Left colon (tissue), 2 donors: ENCODE results near the gene PHLDB2. TPM values are rescaled to one million over a fixed set of nuclear protein-coding genes. Genes with fewer than 3 reads are reported as not detected.

Experiments used
- ATAC-seq: fragments of 200-7000 bp; cut with Tn5 transposase; one replicate; pipeline ENCODE4 v1.9.1; 2020; ENCODE audit warnings: mild to moderate bottlenecking, moderate library complexity
- DNase-seq, 2 donors: peaks; one replicate each; pipeline ENCODE4 v3.0.0-alpha.2; 2020
- intact Hi-C, 2 donors: fragments of 100-400 bp; cut with DNase I in 1 of 2; cut with micrococcal nuclease in 1 of 2; formaldehyde crosslinking; loops; one replicate each; pipeline versions ENCODE4 v1.11.2 to v1.14.0; 2022; cut with DNase I, micrococcal nuclease
- total RNA-seq, 2 donors: library from RNA; stranded (reverse); fragmentation: NEBNext Ultra II Directional; extraction: Animal tissue kit (Norgen Biotek cat#: 25700); gene quantifications; one replicate each; pipeline ENCODE4 v1.2.1, GENCODE V29; 2021
- donor health status: DM: no; HTN: no; CAD: no.
- donor health status: DM: yes; HTN: yes; CAD: no.

Gene PHLDB2
- total RNA-seq, 2 donors from 2014 or later: 8.3 to 28.7 TPM

GRCh38 chr3:111846717-111847116 lies 12.3 kb upstream of the PHLDB2 start:
- intact Hi-C loops: no loop called here
- ATAC-seq (no peak), DNase-seq (no peak)

GRCh38 chr3:111848283-111848682 lies 10.8 kb upstream of the PHLDB2 start:
- intact Hi-C loops: no loop called here
- DNase-seq: no peak
- ATAC-seq: no peak

GRCh38 chr3:111848778-111849177 lies 10.3 kb upstream of the PHLDB2 start:
- intact Hi-C loops: no loop called here
- peak; percentile 58 for ATAC-seq
- DNase-seq: no peak

- DNase-seq: no peak
- intact Hi-C loops: no loop called here
Measured at GRCh38 chr3:111850537-111850936, 8.5 kb upstream of the PHLDB2 start.

GRCh38 chr3:111851511-111851954 lies 7.5 kb upstream of the PHLDB2 start:
- ATAC-seq (no peak), DNase-seq (no peak)
- intact Hi-C loops: no loop called here

More at GRCh38 chr3:111850537-111850936, 8.5 kb upstream of the PHLDB2 start:
- ATAC-seq: peak; percentile 46

- no peak for ATAC-seq
- intact Hi-C loops: no loop called here
- DNase-seq: no peak
Measured at GRCh38 chr3:111852540-111852939, 6.5 kb upstream of the PHLDB2 start.

GRCh38 chr3:111853068-111853467 lies 6.0 kb upstream of the PHLDB2 start:
- ATAC-seq: no peak
- no peak for DNase-seq
- intact Hi-C loops: no loop called here

GRCh38 chr3:111854990-111855389 lies 4.1 kb upstream of the PHLDB2 start:
- DNase-seq (no peak), ATAC-seq (no peak)
- intact Hi-C loops: no loop called here

- intact Hi-C loops: no loop called here
- ATAC-seq (no peak), DNase-seq (no peak)
Measured at GRCh38 chr3:111856501-111856900, 2.6 kb upstream of the PHLDB2 start.

GRCh38 chr3:111857474-111857873 lies 1.6 kb upstream of the PHLDB2 start:
- no peak for ATAC-seq
- intact Hi-C loops: no loop called here
- DNase-seq: no peak

GRCh38 chr3:111858642-111859041 lies 423 bp upstream of the PHLDB2 start:
- no peak for DNase-seq
- intact Hi-C loops: no loop called here
- no peak for ATAC-seq

- ATAC-seq (peak; percentile 78), DNase-seq (peak; percentile 56 to 65)
- intact Hi-C loops: loop anchor here in 1 of 2 donors (5.0 to 10.0 kb wide), 2 partner anchors 105 to 143 kb away; no protein-coding TSS in a partner anchor
Measured at GRCh38 chr3:111859974-111860859, 1.2 kb downstream of the PHLDB2 start.

- intact Hi-C loops: loop anchor here in 1 of 2 donors (5.0 to 10.0 kb wide), 2 partner anchors 103 to 144 kb away; no protein-coding TSS in a partner anchor
- no peak for ATAC-seq
- DNase-seq: no peak
Measured at GRCh38 chr3:111861391-111861790, 2.3 kb downstream of the PHLDB2 start.

- intact Hi-C loops: loop anchor here in 1 of 2 donors (5.0 to 10.0 kb wide), 2 partner anchors 102 to 145 kb away; no protein-coding TSS in a partner anchor
Measured at GRCh38 chr3:111862415-111862814, 3.4 kb downstream of the PHLDB2 start.

GRCh38 chr3:111862974-111863373 lies 3.9 kb downstream of the PHLDB2 start:
- intact Hi-C loops: loop anchor here in 1 of 2 donors (5.0 to 10.0 kb wide), 2 partner anchors 102 to 146 kb away; no protein-coding TSS in a partner anchor
- ATAC-seq (no peak), DNase-seq (no peak)

More at GRCh38 chr3:111862415-111862814, 3.4 kb downstream of the PHLDB2 start:
- DNase-seq: no peak
- ATAC-seq: no peak

GRCh38 chr3:111863942-111864694 lies 5.1 kb downstream of the PHLDB2 start:
- ATAC-seq (no peak), DNase-seq (no peak)
- intact Hi-C loops: loop anchor here in 1 of 2 donors (5.0 to 10.0 kb wide), 2 partner anchors 101 to 147 kb away; no protein-coding TSS in a partner anchor

- intact Hi-C loops: loop anchor here in 1 of 2 donors (5.0 to 10.0 kb wide), 2 partner anchors 100 to 148 kb away; no protein-coding TSS in a partner anchor
- DNase-seq: no peak
- no peak for ATAC-seq
Measured at GRCh38 chr3:111864821-111865656, 6.0 kb downstream of the PHLDB2 start.

- no peak for ATAC-seq
- intact Hi-C loops: loop anchor here in 1 of 2 donors (10.0 kb wide), 1 partner anchor 97 kb away; no protein-coding TSS in a partner anchor
- DNase-seq: no peak
Measured at GRCh38 chr3:111867889-111868426, 8.9 kb downstream of the PHLDB2 start.
